GM18867 (cell line): Measurements from ENCODE around the gene PAX6.
A peak's percentile ranks its signal among the peaks of the same experiment; 100 is the strongest.

Experiments used
- ATAC-seq: cut with Tn5 transposase; IDR thresholded peaks from one replicate; pipeline ENCODE4 v1.9.1; 2021; ENCODE audit warnings: mild to moderate bottlenecking, moderate library complexity; ENCODE audit not compliant: unreplicated experiment

Gene PAX6

DNA sequence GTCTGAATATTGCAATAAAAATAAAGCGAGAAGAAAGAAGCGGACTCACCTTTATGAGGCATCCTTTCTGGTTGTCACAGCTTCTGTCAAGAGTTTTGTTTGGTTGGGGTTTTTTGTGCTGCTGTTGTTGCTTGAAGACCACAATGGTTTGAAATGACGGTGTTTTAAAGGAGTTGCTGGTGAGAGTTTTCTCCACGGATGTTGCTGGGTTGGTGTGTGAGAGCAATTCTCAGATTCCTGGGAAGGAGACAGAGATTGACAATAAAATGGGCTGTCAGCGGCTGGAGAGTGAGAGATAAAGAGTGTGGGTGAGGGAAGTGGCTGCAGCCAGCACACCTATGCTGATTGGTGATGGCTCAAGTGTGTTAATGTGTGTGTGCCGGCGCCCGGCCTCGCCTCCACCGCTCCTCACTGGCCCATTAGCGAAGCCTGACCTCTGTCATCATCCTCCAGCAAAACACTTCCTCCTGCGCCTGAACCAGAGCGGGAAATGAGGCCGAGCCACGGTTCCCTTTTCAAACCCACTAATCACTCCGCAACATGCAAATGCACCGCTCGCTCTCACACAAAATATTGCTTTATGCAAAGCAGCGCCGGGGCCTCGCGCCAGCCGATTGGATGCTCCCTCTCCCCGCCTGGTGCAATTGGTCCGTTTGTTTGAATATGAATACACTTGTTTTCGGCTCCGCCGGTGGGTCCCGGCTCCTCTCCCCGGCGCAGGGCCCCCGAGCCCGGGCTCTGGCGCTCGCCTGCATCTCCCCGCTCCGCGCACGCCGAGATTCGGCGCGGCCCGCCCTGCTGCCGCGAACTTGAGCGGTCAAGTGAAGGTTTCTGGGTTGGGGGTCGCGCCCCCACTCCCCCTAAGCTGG is at the start of gene PAX6:
Gene PAX6, minus strand, starts transcription at position 544 of the 869 bp plus-strand sequence. CDS start 4,911 bp downstream, outside the sequence.
- ATAC-seq, result peak; percentile 67

DNA sequence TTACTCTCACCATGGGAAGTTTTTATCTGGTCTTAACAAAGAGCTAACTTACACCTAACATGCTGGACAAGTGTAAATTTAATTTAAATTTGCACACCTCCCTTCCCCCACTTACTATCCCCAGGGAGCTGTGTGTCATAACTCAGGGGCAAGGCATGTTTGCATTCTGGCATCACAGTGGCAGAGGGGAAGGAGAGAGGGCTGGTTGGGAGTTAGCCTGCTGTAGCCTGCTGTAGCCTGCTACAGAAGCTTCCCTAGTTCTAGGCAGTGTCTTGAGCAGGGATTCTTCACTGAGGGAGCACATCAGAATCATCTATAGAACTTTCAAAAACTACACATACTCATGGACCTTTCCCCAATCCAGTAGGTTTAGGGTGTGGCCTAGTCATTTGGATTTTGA is 49.3 kb upstream of the PAX6 start:
- no peak for ATAC-seq

DNA sequence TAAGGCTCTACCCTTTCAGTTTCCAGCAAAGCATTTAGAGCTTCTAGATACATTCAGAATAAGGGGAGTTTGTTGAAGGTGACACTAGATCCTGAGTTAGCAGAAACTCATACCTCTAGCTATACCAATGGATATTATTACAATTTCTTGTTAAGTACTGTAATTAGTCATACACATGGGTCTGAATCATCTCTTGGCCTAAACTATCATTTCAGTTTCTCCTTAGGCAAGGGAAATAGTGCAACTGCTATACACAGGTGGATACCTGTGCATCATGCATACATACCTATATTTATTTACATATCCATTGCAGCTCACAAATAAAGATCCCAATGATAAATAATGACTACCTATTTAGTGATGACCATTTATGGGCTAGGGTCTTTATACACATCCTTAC is 45.1 kb upstream of the PAX6 start:
- ATAC-seq, result no peak

DNA sequence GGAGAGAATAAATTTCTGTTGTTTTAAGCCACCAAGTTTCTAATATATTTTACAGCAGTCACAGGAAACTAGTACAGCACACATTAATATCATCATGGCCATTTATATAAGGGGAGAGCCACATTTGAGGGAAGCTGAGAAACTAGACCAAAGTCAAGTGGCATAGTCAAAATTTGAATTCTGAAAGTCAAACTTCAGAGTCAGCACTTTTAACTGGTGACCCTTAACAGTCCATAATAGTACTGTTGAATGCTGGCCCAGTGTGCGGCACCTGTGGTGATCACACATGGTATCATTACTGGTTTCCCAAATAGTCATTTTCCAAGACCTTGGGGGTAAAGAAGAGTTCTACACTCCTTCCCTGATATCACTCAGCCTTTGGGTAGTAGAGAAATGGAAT is 44.3 kb upstream of the PAX6 start:
- ATAC-seq, result no peak

DNA sequence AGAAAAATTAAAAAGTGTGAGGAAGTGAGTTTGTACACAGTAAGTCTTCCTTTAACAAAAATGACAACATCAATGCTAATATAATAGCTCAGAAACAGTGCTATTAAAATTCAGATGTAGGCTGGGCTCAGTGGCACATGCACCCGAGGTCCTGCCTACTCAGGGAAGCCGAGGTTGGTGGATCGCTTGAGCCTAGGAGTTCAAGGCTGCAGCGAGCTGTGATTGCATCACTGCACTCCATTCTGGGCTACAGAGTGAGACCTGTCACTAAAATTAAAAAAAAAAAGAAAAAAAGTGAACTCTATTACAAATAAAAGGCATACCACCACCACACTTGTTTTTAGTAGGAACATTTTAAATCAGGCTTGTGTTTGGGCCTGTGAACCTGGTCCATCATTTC is 39.2 kb upstream of the PAX6 start:
- ATAC-seq, result no peak

DNA sequence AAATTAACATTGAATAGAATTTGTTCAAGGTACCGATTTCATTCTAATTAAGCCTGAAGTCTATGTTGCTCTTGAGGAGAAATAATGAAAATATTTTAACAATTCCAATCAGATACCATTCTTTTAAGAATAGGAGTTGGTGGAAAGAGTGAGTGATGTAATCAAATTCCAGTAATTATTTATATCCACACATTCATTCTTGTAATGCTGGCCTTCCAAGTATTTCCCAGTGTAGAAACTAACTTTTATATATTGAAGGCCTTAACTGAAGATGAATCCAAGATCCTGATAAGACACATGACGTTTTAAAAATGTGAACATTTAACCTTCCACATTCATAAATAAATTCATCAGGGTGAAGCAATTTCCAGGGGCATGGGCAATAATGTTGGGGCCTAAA is 36.6 kb upstream of the PAX6 start:
- no peak for ATAC-seq

DNA sequence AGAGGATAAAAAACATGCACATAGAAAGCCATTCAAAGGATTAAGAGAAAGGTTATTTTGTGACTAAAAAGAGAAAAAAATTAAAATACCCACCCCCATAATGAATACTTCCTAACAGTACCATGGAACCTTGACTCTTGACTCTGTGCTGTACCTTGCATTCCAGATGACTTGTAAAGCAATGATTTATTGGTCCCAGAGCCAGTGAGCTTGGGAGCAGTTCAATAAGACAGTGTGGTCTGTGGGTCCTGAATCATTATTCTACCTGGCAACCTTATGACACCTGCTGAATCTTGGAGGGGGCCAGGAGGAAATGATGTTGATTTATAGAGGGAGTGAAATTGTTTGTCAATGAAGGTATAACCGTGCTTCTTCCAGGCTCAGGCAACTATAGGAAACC is 34.2 kb upstream of the PAX6 start:
- no peak for ATAC-seq

DNA sequence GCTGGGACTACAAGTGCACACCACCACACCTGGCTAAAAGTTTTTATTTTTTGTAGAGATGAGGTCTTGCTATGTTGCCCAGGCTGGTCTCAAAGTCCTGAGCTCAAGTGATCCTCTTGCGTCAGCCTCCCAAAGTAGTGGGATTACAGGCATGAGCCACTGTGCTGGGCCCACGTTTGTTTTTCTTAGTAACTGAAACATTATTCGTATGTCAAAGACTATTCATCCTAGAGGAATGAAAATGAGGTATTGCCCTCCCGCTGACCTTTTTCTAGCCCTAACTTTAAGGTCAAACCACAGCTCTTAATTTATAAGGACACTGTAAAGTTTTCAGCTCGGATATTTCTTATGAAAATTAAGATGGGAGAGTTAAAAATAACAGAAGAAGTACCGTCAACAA is 33.2 kb upstream of the PAX6 start:
- ATAC-seq, result no peak

DNA sequence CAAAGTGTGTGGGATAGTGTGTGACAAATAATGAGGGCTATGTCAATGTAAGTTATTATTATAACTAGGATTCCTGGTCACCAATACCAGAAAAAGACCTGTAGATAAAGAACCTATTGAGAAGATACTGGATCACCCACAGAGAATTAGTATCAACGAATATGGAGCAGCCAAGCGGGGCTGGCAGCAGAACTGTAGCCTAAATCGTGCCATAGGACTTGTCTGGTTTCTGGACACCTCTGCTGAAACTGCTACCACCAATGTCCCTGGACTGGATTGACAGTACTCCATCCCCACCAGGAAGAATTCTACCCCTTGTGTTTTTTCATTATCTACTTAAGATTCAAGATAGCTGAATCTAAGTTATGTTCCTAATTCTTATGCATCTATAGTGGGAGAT is 30.3 kb upstream of the PAX6 start:
- ATAC-seq, result no peak

DNA sequence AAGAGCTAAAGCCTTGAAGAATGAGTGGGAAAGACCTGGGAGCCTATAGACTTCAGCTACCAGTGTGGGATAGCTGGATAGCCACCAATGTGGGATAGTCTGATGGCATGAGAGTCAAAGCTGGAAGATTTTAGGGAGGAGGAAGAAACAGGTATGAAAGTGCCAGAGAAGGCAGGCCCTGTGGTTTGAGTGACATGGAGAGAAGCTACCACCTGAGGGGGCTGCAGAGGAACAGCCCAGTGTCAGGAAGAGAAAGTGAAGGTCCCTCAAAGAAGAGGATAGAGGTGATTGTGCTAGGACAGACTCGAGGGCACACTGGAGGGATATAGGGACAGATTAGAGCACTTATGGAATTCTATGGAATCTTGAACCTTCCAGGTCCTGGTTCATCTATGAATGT is 23.1 kb upstream of the PAX6 start:
- ATAC-seq, result no peak

DNA sequence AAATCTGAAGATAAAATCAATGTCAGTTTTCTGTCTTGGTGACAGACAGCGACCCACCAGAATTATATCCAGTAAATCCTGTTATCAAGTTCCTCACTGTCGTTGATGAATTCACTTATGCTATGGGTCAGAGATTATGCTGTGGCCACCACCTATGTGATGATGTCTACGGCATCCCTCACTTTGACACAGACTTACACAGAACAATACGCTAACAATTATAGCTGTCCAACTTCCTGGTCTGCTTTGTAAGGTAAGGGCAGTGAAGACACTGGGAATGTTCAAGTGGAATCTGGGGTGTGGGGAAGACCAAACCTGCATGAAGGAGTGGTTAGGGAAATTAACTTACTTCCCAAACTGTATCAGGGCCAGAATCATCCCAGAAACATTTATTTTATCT is 19.3 kb upstream of the PAX6 start:
- ATAC-seq, result no peak

DNA sequence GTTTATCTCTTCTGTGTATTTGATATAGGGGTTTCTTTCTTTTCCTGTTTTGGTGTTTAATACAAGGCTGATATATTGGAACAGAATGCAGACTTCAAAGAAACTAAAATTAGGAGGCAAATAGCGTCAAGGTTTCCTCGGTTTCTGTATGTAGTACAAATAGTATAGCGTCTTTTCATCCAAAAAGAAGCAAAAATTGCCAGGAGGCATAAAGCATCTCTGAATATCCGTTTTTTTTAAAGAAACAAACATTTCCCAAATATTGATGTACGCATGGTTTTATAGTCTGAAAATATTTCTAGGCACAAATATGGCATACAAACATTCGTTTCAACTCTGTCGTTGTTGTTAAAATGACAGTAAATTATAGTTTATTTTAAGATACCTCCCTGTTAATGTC is 17.1 kb upstream of the PAX6 start:
- no peak for ATAC-seq

DNA sequence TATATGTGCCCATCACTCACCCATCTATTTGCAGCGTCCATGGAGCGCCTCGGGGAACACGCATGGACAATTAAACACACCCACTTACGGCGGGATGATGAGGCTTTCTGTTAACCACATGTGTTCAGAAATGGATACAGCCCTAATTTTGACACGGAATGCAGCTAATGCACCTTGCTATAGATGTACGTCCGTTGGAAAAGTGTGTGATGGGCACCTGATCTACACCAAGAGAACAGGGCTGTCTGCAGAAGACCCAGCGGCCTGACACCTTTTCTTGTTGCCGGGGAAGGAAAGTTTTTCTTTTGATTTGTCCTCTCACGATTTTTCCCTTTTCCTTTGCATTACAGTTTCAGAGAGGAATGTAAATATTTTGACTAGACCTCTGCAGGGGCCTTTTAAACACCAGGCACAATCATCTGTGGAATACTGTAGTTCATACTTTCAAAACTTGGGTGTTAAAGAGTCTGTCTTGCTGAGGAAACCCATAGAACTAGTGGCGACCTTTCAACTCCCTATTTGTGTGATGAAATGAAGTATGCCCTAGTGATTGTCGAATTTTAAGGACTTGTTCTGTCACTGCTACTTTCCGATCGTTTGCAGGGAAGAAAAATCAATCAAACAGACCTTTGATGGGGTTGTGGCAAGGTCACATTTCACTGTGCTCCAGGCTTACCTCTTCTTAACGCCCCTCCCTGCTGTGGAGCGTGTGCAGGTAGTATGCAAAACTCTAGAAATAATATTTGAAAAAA is 16.5 kb upstream of the PAX6 start:
- ATAC-seq, result no peak

DNA sequence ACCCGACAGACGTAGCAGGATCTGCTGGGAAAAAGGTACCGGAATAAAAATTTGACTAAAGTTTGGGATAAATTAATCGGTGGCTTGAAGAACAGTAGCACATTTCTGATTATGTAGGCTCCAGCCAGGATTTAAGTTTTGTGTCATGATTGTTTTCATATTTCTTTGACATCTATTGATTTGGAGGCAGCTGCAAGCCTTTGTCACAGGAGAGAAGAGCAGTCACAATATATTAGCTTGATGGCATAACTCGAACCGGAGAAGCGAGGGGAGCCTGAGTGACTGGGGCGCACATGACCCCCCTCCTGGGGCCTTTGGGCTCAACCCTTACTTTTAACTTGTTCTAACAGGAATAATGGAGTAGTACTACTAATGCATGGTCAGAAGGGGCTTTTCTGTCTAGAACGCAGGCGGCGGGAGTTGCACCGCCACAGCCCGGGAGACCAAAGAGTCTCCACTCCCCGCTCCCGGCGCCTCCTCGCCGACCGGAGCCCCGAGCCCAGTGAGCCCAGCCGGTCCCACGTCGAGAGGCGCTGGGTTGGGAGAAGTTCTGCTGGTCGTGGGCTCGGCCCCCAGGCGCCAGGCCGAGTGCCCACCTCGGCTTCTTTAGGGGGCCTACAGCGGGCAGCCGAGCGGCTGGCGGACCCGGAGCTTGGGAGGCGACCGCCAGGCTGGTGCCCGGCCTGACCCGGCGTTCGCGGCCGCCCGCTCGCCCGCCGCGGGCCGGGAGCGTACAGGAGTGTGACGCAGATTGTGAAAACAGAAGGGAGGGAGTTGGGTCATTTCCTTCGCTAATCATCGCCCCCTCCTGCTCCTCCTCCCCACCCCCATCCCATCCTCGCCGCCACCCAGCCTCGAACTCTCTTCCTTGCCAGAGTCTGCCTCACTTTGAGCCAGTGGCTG is 15.7 kb upstream of the PAX6 start:
- no peak for ATAC-seq

DNA sequence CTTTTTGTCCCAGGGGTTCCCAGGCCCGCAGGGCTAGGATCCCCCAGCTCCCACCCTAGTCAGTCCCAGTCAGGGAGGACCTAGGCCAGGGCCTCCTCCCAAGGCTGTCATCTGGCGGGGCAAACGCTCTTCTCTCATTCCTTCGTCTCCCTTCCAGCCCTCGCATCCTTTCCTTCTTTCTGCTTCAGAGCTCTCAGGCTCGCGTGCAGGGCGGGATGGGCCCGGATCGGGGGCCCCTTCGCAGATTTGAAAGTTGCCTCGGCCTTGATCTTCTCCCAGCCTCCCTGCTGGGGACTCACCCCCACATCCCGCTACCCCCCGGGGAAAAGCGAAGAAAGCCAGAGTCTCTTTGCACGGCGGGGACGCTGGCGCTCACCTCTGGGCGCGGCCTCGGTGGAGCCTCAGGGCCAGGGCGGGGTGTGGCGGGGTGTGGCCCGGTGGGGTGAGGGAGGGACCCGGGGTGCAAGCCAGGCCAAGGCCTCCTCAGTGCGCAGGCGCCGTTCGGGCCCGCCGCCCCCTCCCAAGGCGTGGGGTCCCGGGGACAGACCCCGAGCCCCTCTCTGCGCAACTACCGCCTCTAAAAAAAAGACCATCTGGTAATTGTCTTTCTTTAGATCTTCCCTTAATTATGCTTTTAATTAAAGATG is 14.8 kb upstream of the PAX6 start:
- ATAC-seq, result no peak

DNA sequence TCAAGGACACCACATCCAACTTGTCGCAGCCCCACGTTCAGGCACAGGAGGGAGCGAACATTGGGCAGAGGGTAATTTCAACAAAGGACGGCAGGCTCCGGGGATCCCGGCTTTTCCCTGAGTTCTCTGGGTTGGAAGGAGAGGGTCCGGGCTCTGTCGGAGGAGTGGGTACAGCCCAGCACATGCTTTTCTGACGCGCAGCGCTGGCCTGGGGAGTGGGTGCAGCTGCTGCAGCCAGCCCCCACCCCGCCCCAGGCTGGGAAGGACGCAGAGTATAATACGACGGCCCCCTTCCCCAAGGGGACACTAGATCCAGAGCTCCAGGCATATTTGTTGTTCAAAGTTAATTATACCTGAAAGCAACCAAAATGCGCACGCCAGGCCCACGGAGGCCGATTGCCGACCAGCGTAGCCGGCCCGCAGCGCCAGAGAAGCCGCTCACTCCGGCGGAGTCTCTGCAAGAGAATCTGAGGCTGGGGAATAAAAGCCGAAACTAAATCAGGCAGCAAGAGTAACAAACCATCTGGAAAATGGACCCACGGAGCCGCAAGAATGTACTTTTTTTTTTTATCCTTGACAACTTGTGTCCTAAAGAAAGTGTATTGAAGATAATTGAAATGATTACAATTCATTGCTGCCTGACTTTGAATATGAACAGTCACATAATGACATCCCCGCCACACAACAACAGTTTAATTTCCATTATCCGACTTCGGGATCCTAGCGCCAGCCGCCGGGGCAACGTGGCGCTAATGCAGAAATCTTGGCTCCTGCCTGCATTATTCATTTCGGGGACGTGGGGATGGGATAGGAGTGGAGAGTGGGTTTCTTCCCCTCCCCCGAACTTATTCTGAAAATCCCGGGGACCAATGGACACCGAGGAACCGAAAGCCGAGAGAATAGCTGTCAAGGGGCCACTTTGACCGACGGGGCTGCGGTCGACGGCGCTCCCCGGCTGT is 14.0 kb upstream of the PAX6 start:
- no peak for ATAC-seq

DNA sequence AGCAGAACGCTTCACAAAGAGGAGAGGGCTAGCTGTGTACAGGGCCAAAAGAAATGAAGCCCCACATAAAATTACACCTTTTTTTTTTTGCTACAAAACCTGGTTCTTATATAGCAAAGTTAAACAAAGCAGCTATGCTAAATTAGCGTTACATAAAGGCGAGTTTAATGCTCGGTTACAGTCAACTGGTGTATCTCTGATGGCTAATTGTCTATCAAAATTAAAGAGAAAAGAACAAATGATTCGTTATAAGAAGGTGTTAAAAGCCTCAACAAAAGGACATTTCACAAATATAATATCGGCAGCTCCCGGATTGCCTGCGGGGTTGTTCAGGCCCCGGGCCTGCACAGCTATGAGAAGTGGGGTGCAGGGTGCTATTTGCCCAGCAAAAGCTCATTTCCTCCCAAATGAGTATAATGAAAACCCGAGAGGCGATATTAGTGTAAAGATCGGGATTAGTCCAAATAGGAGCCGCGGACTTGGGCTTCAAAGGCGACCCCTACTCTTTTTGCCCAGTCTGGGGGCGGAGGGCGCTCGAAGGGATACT is 13.3 kb upstream of the PAX6 start:
- ATAC-seq, result no peak

DNA sequence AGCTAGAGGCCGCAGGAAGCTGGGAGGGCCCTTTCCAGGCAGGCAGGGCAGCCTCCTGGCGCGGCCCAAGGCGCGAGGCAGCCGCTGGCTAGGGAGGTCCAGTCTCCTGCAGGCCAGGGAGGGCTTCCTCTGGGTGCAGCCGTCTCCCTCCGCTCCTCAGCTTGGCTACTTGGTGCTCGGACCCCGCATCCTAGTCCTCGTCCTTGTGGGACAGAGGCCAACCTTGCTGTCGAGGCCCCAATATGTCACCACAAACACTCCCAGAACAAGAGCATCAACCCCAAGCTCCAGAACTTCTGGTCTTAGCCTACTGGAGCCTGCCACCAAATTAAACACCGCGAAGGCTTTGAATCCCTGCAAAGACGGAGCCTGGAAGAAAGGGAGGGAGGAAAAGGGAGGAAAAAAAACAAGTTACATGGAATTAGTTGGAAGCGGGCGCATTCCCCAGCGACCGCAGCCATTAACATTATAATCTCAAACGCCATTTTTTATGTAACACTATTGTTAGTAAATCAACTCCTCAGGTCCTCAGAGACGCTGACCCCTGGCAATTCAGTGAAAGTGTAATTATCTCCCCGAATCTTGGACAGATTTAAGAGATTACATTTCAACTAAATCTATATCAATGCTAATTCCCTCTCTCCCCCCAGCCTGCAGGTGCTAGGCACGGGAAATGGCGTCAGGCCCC is 12.7 kb upstream of the PAX6 start:
- no peak for ATAC-seq
